DMS53 (cell line): ENCODE measurements around the gene XRCC4.
A peak's percentile ranks its signal among the peaks of the same experiment; 100 is the strongest.

Experiments
- DNase-seq: peaks from one replicate; lab custom pipeline; 2025; lab: John Stamatoyannopoulos, UW

XRCC4 gene

GRCh38 chr5:83392766-83393503 is 315.6 kb downstream of the XRCC4 start:
- no peak for DNase-seq

GRCh38 chr5:83393504-83393866 is 316.1 kb downstream of the XRCC4 start:
- DNase-seq, result no peak

GRCh38 chr5:83394190-83394589 is 316.8 kb downstream of the XRCC4 start:
- peak; percentile 60 for DNase-seq

GRCh38 chr5:83396662-83397061 is 319.3 kb downstream of the XRCC4 start:
- DNase-seq, result no peak

- peak; percentile 7 for DNase-seq
These were observed 320.3 kb downstream of the XRCC4 start for GRCh38 chr5:83397658-83398057.

GRCh38 chr5:83400241-83400640 is 322.9 kb downstream of the XRCC4 start:
- no peak for DNase-seq

GRCh38 chr5:83400701-83401100 is 323.4 kb downstream of the XRCC4 start:
- no peak for DNase-seq

GRCh38 chr5:83401122-83401731 is 323.9 kb downstream of the XRCC4 start:
- DNase-seq, result no peak

- DNase-seq, result no peak
These were observed 324.4 kb downstream of the XRCC4 start for GRCh38 chr5:83401775-83402174.
